ENCODE measurements around the gene TTC32.
"Not testable (repeated sequence)": the region's sequence is repeated elsewhere in the genome, so short reads cannot be mapped to it uniquely, and the experiment has no call there.

The TTC32 gene

DNA sequence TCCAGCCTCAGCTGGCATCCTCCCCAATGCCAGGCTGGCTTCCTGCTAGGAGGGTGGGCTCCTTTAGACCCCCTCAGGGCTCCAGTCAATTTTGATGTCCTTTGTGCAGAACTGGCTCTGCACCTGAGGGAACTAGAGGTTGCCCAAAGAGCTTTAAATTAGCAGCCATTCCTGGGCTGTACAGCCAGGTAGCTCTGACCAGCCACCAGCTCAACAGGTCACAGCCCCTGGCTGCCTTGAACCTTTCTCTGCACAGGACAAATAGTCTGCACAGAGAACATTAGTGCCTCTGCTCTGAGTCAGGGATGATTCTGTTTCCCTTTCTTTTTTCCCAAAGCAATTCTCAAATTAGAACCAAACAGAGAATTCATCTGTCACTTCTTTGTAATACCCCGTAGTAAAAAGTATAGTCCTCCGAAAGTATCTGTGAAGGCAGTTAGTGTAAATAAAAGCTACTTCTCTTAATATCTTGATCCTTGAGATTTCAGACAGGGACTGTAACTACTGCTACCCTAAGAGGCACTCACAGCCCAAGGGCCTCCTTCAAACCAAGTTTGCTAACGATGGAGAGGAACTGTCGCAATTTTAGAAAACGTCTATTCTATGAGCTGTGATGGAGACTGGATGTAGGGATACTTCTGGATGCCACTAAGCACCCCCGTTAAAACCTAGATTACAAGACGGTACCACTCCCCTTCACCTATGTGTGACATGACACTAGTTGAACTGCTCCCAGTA lies 3.0 kb downstream of the TTC32 start:
- no peak for DNase-seq

DNA sequence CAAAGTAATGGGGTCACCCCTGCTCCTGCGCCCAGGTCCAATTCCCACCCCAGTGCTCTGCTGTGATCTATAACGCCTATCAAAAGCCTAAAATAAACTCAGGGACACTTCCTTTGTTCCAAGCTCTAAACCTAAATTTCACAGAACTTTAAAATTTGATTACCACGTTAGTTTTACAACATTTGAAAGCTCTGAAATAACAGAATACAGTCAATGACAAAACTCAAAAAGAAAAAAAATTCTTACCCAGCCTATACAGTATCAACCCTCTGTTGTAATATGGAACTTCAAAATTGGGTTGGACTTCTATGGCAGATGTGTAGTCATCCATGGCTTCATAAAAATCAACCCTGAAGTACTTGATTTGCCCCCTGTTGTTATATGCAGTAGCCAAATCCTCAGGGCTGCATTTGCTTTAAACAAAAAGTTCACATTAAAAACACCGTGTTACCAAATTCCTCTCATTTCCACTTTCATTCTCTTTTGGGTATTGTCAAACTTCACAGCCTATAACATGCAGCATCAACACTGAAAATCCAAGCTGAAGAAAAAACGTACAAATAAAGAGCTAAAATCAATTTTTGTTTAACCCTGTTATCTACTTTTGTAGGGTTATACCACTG lies 4.0 kb downstream of the TTC32 start:
- no peak for DNase-seq

DNA sequence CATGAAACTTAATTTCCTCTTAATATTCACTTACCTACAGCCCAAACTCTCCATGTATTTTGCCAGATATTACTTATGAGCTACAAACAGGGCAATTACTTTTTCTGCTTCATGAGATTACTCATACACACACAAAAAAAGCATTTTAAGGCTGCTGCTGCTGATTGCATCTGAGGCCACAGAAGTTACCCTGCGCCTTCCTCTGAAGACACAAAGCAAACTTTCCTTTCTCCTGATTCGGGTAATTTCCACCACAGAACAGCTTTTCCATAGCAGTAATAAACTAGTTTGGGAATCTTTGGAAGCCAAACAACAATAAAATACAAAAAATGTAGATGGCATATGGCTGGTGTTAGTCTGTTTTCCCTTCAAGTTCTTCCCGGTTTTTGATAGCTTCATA lies 6.2 kb downstream of the TTC32 start:
- DNase-seq = no peak

DNA sequence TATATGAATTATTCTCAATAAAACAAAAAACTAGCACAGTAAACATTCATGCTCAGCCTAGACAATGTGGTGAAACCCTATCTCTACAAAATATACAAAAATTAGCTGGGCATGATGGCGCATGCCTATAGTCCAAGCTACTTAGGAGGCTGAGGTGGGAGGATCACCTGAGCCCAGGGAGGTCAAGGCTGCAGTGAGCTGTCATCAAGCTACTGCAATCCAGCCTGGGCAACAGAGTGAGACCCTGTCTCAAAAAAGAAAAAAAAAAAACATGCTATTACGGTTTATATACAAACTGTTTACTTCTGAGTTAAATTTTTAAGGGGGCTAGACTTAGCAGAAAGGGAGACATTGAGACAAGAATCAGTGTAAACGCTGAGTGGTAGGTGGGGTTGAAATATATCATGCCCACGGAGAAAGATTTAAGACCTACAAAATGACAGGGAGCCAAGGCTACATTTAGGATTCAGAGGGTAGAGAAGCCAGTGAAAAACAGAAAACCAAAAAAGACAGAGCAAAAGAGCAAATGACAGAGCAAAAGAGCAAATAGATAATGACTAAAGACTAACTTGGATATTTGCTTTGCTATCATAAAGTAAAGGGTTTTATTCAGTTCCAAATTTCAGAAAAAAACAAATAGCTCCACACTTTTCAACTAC lies 7.5 kb downstream of the TTC32 start:
- no peak for DNase-seq

DNA sequence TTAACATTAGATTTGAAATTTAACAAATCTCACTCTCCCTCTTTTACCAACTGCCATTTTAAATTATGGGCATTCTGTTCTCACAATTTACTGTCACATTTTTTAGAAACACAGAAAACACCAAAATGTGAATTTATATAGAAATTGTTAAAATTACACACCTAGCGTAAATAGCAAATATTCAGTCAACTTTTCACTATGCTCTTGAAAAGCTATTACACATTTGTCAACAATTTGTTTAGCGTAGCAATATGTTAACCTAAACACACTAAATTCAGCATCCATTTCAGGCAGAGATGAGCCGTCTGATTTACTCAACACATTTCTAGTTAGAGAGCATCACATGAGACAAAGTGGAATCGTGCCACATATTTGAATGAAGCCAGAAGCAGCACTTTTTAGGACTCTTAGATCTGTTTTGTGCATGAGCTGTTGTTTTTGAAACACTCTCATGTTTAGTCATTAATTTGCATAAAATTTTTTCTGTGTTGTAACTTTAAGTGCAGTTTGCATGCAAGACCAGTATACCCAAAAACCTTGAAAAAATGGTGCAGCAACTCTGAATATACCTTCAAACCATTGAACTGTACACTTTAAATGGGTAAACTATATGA lies 8.2 kb downstream of the TTC32 start:
- no peak for DNase-seq

DNA sequence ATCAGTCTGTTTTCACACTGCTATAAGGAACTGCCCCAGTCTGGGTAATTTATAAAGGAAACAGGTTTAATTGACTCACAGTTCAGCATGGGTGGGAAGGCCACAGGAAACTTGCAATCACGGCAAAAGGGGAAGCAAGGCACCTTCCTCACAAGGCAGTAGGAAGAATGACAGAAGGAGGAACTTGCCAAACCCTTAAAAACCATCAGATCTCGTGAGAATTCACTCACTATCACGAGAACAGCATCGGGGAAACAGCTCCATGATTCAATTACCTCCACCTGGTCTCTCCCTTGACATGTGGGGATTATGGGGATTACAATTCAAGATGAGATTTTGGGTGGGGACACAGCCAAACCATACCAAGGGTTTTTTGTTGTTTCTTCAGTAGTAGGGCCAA lies 9.8 kb downstream of the TTC32 start:
- not testable (repeated sequence) for DNase-seq

DNA sequence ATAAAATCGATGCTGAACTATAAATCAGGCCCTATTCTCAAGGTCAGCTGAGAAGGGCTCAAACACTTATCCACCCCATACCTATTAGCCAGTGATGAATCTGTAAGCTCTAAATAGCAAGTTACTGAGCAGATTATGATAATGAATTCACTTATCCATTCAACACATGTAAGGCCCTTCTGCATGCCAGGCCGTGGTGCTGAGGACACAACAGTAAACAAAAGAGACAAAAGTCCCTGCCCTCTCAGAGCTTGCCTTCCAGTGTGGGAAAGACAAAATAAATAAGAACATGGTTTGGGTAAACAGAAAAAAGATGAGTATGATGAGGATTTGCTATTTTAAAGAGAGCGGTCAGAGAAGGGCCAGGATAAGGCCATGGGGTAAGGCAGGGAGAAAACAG lies 11.7 kb downstream of the TTC32 start:
- DNase-seq = no peak

DNA sequence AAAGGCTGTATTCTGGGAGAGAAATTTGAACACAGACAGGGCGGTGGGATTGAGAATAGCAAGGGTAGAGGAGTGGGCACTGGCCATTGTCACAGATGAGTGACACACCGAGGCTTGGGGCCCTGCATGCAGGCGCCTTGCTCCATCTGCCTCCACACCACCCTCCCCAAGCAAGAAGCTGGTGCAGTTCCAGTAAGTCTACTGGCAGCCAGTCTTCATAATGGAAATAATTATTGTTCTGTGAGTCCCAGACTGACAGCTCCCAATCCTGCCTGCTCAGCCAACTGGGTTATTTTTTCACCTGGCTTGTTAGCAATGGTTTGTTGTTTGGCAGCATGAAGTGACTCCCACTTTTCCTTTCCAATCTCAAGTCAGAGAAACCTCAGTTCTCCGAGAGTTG lies 13.0 kb downstream of the TTC32 start:
- no peak for DNase-seq

DNA sequence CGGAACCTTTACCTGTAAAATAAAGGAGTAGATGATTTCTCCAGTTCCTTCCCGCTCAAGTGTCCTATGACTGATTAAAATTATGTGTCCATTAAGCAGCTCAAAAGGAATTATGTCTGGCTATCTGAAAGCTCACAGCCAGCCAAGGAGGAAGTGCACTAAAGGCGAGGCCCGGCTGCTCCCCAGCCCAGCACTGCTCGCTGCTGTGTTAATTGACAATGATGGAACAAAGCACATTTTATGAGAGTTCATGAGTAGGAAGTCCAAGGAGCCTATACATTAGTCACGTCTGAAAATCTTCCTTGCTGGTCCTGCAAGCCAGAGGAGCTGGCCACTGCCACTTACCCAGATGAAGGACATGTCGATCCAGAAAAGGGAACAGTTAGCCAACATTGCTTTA lies 14.3 kb downstream of the TTC32 start:
- no peak for DNase-seq

DNA sequence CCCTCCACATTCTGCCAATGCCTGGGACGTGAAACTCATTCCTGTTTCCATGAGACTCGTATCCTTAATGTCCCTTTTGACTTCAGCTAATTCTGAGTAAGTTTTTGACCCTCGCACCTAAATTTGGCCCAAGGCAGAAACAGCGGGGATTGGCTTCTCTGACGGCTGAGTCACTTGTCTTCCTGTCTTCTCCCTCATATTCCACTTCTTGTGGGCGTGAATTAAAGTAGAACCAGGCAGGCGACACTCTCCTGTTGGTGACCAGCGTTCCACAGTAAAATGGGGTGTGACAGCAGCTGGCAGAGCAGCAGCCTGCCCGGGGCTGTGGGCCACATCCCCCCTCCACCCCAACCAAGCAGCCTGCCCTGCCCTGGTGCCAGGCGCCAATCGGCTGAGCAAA lies 15.5 kb downstream of the TTC32 start:
- no peak for DNase-seq

DNA sequence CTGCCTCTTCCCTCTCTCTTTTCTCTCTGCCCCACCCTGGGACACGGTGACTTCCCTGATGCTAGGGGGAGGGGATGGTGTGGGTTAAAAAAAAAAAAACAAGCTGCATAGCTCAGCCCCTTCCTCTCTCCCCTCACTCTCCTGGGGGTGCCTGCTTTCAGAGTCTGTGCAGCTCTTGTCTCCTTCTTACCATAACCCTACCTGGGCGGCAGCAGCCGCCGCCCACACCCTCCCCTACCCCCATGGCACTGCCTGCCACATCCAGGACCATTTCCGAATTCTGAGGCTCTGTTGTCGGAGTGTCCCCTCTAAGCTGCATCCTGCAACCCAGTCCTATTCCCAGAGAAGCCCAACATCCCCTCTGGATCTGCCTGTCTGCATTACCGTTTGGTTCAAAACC lies 16.0 kb downstream of the TTC32 start:
- DNase-seq = no peak

DNA sequence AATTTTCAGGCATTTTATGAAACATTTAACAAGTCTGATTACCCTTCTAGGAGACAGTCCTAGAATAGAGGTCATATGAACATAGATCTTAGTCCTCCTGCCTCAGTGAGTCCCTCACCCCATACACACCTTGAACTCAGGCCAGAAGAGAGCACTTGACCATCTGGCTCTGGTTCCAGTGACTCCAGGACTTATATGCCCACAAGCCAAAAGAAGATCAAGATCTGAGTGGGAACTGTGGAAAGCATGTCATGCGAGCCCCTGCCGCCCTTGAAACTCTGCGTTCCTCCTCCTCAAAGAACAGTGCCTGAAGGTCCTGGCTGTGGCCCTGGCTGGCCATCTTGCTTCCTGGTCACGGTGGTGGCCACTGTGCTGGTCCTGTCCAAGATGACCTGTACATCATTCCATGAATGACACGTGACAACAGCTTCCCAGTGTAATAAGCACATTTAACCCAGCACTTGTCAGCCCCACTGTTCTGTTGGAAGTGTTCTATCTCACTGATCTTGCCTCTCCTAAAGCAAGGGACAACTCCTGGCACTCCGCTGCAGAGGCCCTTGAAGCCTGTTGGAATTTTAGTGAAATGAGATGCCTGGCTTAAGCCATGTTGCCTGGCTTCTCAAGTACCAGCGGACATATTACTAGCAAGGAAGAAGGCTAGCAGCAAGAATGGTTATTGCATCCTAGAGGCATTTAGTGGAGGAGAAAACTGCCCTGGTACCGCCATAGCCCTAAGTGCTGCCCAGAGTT lies 17.6 kb downstream of the TTC32 start:
- DNase-seq = no peak

DNA sequence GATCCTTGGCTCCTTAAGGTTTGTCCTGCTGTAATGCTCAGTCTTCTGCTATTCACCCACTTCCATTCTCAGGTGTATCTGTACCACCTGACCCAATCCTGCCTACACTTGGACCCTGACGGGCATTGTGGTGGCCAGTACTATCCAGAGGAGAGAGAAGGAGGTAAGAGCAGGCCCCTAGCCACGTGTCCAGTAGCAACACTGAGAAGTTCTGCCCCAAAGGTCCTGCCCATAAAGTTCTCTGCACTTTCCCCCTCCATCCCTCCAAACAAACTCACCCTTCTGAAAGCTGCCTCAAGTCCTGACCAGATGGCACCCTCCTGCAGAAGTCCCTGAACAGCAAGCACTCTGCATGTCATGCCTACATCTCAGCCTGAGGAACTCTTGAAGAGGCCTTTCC lies 18.3 kb downstream of the TTC32 start:
- DNase-seq = no peak

DNA sequence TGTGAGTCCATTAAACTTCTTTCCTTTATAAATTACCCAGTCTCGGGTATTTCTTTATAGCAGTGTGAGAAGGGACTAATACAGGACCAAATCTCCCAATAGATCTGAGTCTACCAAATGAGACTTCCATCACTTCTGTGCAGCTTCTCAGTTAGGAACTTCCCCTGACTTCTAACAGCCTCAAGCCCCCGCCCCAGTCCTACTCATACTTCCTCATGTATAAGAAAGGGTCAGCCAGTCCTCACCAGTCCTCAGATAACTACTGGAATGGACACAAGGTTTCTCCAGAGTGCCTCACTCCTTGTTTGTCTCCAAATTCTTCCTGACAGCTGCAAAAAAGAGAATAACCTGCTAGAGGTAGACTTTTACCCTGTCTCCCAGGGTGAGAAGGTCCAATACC lies 19.5 kb downstream of the TTC32 start:
- no peak for DNase-seq

DNA sequence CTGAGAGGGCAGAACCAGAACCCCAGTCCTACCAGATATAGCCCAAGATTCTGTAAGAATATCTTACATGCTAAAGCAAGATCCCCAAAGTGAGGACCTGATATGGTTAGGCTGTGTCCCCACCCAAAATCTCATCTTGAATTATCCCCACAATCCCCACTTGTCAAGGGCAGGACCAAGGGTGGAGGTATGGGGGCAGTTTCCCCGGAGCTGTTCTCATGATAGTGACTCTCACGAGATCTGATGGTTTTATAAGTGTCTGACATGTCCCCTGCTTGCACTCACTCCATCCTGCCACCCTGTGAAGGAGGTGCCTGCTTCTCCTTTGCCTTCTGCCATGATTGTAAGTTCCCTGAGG lies 19.9 kb downstream of the TTC32 start:
- no peak for DNase-seq

DNA sequence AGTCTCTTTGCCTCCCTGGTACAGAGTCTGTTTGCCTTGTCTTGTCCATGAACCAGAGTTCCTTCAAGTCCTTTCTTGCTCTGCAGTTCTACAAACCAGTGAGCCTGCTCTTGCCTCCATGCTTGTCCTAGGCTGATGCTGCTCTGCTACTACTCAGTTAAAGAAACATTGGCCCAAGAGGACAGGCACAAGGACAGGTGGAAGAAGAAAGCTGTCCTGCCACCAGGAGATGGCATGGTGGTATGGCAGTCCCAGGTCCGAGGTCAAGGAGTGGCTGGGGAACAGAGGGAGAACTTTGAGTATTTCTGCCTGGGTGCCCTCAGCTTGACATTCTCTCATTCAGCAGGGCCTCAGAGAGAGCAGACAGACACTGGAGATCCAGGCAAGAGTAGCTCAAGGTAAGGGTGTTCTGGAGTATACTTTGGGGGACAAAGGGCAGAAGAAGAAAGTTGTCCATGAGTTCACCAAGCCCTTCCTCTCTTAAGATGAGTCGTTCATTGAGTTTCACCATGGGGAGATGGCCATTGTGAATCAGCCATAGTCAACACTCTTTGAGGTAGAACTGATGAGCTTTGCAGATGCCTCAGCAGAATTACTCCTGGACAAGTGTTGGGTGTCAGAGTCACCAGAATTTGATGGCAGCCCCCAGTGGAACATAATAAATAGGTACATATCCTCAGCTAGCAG lies 20.4 kb downstream of the TTC32 start:
- DNase-seq = no peak

DNA sequence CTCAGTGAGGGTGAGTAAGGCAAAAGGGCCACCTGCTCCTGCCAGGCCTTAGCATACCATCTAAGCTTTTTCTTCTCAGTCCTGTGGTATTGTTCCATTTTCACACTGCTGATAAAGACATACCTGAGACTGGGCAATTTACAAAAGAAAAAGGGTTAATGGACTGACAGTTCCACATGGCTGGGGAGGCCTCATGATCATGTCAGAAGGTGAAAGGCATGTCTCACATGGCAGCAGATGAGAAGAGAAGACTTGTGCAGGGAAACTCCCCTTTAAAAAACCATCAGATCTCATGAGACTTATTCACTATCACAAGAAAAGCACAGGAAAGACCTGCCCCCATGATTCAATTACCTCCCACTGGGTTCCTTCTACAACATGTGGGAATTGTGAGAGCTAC lies 21.6 kb downstream of the TTC32 start:
- DNase-seq = not testable (repeated sequence)

DNA sequence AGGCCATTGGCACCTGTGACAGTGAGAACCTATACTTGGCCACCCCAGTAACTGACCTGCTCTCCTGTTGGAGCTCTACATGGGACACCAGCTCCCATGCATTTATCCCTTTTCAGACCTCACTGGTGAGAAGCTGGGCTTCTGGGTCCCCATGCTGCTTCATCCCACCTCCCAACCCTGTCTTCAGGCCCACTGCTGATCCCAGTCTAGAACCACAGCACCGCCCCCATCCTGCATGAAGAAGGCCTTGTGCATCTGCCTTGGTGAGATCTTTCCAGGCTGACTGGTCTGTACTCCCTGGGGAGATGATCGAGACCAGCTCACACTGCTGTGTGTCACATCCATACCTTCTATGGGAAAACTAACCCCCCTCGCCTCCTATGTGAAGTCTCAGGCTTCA lies 22.7 kb downstream of the TTC32 start:
- no peak for DNase-seq

DNA sequence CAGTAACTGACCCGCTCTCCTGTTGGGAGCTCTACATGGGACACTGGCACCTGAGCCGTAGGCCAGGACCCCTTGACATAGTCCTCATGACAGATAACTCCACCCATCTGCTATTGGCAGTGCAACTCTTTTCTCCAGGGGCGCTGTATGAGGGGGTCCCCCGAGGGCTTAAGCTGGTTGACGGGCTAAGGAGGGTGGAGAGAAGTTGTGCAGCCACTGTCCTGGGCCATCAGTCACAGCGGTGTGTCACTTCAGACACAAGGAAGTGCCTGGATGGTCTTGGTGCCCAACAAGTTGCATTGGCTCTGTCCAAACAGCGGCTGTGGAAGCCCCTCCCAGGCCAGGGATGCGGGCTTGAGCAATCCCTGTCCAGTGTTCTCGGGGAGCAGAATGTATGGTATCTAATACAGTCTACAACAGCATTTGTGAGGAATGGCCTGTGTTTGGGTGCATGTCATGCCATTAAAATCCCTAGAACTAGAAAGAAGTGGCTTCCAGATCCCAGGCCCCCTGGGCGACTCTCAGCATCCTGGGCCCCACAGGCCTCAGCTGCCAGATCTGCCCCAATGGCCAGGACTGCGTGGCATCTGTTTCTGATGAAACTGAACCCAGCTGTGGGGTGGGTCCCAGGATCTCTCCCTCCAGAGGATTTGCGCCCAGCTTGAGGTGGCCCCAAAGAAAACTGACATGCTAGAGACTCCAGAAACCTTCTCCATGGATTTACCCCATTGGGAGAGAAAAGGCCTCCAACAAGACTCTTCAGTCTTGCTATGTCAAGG lies 23.3 kb downstream of the TTC32 start:
- no peak for DNase-seq

DNA sequence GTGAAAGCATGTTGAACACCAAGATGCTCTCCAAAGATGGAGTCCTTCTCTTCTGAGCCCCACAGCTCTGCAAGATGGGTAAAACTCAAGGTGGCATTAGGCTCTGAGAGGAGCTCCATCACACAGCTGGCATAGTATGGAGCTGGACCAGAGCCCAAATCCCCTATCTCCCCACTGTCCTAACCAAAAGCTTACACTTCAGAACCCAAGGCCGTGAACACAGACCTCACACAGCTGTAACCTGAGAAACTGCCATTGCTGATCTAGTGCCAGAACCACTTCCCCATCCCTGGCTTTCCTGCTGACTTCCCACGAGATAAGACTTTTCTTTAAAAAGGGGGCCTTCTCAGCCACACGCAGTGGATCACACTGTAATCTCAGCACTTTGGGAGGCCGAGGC lies 25.0 kb downstream of the TTC32 start:
- DNase-seq = no peak

DNA sequence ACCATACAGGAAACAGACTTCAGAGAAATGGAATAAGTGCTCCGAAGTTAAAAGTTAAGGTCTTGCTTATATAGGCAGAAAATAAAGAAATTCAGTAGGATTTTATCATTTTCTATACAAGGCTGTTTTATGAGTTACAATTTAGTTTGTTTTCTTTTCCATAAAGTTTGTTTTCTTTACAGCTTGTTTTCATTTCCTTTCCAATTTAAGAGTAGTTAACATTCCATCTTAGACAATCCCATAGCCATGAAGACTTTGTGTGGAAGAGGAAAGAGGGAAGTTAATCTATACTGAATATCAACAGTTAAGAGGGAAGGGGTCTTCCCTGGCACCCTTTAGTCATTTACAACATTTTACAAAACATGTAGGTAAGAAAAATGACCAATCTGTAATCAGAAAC lies 26.5 kb downstream of the TTC32 start:
- no peak for DNase-seq

DNA sequence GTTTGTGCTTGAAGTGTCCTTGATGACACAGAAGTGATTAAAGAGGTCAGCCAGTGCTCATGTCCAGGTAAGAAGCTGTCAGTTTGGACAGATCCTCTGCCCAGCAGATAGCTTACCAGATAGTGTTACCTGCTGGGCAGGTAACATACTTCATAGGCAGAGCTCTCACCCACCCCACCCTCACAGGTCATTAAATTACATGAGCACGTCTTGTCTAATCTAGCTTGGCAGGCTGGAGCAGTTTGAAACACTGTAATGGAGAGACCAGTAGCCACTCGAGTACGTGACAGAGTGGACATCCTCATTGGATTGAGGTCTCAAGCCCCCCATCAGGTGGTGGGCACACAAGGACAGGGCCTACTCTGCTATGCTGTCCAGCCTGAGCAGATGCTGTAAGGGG lies 27.1 kb downstream of the TTC32 start:
- no peak for DNase-seq

Data from SHP77 (cell line).